Uterus (tissue), 2 donors: ENCODE measurements around the gene CHGA.

Experiments
- POLR2A ChIP-seq, 2 donors: fragments of 450-650 bp; IDR thresholded peaks; one replicate each; pipeline ENCODE4 v1.6.1; 2016; ENCODE audit warnings: antibody characterized with exemption in 2 of 2, mild to moderate bottlenecking in 1 of 2, moderate library complexity in 1 of 2
- TF ChIP-seq, protein P1 (sequence below), 4 experiments: fragments of 200-600 bp in 2 of 4; fragments of 450-650 bp in 2 of 4; sonication (generic) in 2 of 4; IDR thresholded peaks; one replicate each; pipeline ENCODE4 v1.5.1; 2016 to 2019; ENCODE audit warnings: antibody characterized with exemption in 4 of 4, mild to moderate bottlenecking in 2 of 4, moderate library complexity in 1 of 4

DNA sequence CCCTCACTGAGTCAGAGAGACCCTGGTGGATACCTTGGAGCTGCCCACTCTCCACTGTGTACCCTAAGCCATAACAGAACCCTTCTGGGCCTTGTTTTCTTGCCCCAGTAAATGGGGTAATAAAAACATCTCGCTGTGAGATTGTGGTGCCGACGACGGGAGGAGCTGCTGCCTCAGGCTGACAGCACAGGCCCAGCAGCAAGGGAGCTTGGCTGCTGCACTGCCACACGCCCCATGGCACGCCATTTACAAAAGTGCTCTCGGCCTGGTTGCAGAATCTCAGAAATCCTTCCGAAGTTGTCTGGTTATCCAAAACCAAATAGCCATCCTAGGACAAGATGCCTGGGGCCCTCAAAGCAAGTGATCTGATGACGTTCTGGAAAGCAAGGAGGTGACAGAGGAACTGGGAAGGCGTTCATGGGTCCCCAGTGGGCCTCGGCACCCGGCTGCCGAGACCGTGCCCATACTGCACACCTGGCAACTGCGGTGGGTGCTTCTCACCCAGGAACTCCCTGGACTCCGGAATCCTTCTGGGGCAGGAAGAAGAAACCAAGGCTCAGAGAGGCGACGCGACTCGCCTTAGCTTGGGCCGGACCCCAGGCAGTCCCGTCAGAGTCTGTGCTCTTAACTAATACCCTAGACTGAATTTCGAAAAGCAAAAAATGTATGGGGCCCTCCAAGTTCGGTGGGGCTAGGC is 26.7 kb downstream of the CHGA start:
- TF ChIP-seq, protein P1, sequence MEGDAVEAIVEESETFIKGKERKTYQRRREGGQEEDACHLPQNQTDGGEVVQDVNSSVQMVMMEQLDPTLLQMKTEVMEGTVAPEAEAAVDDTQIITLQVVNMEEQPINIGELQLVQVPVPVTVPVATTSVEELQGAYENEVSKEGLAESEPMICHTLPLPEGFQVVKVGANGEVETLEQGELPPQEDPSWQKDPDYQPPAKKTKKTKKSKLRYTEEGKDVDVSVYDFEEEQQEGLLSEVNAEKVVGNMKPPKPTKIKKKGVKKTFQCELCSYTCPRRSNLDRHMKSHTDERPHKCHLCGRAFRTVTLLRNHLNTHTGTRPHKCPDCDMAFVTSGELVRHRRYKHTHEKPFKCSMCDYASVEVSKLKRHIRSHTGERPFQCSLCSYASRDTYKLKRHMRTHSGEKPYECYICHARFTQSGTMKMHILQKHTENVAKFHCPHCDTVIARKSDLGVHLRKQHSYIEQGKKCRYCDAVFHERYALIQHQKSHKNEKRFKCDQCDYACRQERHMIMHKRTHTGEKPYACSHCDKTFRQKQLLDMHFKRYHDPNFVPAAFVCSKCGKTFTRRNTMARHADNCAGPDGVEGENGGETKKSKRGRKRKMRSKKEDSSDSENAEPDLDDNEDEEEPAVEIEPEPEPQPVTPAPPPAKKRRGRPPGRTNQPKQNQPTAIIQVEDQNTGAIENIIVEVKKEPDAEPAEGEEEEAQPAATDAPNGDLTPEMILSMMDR (IDR thresholded peaks at IDR 0.05) = no peak
- no peak for TF ChIP-seq POLR2A (IDR thresholded peaks at IDR 0.05)
